HG02840 (cell line): Measurements from ENCODE around the gene ST6GALNAC3.
"Not testable (repeated sequence)": the region's sequence is repeated elsewhere in the genome, so short reads cannot be mapped to it uniquely, and the experiment has no call there.

Source experiments
- ATAC-seq: cut with Tn5 transposase; IDR thresholded peaks from one replicate; pipeline ENCODE4 v1.9.1; 2021; ENCODE audit warnings: mild to moderate bottlenecking, moderate library complexity, moderate number of reproducible peaks; ENCODE audit not compliant: unreplicated experiment, low FRiP score

ST6GALNAC3 gene

GRCh38 chr1:76593141-76593540 is 518.6 kb downstream of the ST6GALNAC3 start:
- no peak for ATAC-seq

GRCh38 chr1:76593618-76594017 is 519.1 kb downstream of the ST6GALNAC3 start:
- no peak for ATAC-seq

GRCh38 chr1:76595024-76595423 is 520.5 kb downstream of the ST6GALNAC3 start:
- ATAC-seq = no peak

GRCh38 chr1:76601465-76601864 is 526.9 kb downstream of the ST6GALNAC3 start:
- no peak for ATAC-seq

- no peak for ATAC-seq
Observed at GRCh38 chr1:76607717-76608116, 533.2 kb downstream of the ST6GALNAC3 start.

GRCh38 chr1:76611770-76612445 is 537.4 kb downstream of the ST6GALNAC3 start:
- ATAC-seq = no peak

GRCh38 chr1:76613886-76614285 is 539.3 kb downstream of the ST6GALNAC3 start:
- no peak for ATAC-seq

- no peak for ATAC-seq
Observed at GRCh38 chr1:76615253-76616035, 540.9 kb downstream of the ST6GALNAC3 start.

- ATAC-seq = no peak
Observed at GRCh38 chr1:76620371-76620770, 545.8 kb downstream of the ST6GALNAC3 start.

GRCh38 chr1:76622774-76623528 is 548.4 kb downstream of the ST6GALNAC3 start:
- no peak for ATAC-seq

GRCh38 chr1:76625886-76626678 is 551.5 kb downstream of the ST6GALNAC3 start:
- no peak for ATAC-seq

GRCh38 chr1:76627498-76627897 is 553.0 kb downstream of the ST6GALNAC3 start:
- ATAC-seq = no peak

GRCh38 chr1:76627901-76628300 is 553.4 kb downstream of the ST6GALNAC3 start:
- no peak for ATAC-seq

GRCh38 chr1:76632136-76632535 is 557.6 kb downstream of the ST6GALNAC3 start:
- no peak for ATAC-seq

- no peak for ATAC-seq
Observed at GRCh38 chr1:76635784-76636183, 561.2 kb downstream of the ST6GALNAC3 start.

GRCh38 chr1:76639181-76639580 is 564.6 kb downstream of the ST6GALNAC3 start:
- no peak for ATAC-seq

- ATAC-seq = no peak
Observed at GRCh38 chr1:76640092-76640491, 565.5 kb downstream of the ST6GALNAC3 start.

GRCh38 chr1:76640723-76641122 is 566.2 kb downstream of the ST6GALNAC3 start:
- no peak for ATAC-seq

- no peak for ATAC-seq
Observed at GRCh38 chr1:76644139-76644538, 569.6 kb downstream of the ST6GALNAC3 start.

GRCh38 chr1:76652860-76653259 is 578.3 kb downstream of the ST6GALNAC3 start:
- ATAC-seq = not testable (repeated sequence)
